HepG2 (cell line): ENCODE data around the gene AFF1. TPM values are rescaled to one million over a fixed set of nuclear protein-coding genes. Genes with fewer than 3 reads are reported as not detected.

Experiments
- ATAC-seq: fragments of 200-7000 bp; cut with Tn5 transposase; 3 replicates; pipeline ENCODE4 v1.9.1; 2020; ENCODE audit warnings: mild to moderate bottlenecking, moderate library complexity
- BruUV-seq: library from RNA; stranded (reverse); fragments of 400-500 nt; replicated peaks from 2 replicates; lab custom pipeline; 2021; lab: Mats Ljungman, UMichigan
- CTCF ChIA-PET: fragments of 300-600 bp; formaldehyde crosslinking; extraction: SDS; loops from one replicate; lab custom pipeline; 2021; ENCODE audit warnings: low total read pairs, inconsistent platforms, low intra/inter-chr PET ratio; lab: Yijun Ruan, JAX
- POLR2A ChIA-PET: fragments of 350-600 bp; sonication (Branson Sonifier 250); formaldehyde crosslinking; loops from one replicate; lab custom pipeline; 2020; ENCODE audit warnings: antibody characterized with exemption, inconsistent platforms; lab: Yijun Ruan, JAX
- DNase-seq: peaks from one replicate; pipeline ENCODE4 v3.0.0-alpha.2; 2015; ENCODE audit warnings: low spot score
- FAIRE-seq: peaks from 3 replicates; lab custom pipeline; 2011; peaks lifted over from hg19 to GRCh38; lab: Jason Lieb, UNC
- H2AFZ ChIP-seq: one replicate; pipeline ENCODE4 v1.6.1; 2011; ENCODE audit warnings: low read length, inconsistent platforms
- H3K27ac ChIP-seq: fragments of 300-600 bp; 3 replicates; pipeline ENCODE4 v1.8.0; 2011; ENCODE audit warnings: mixed run types, mild to moderate bottlenecking, mixed read lengths, low read length, inconsistent platforms; ENCODE audit not compliant: insufficient read depth; ENCODE audit errors: extremely low read length
- H3K27me3 ChIP-seq, 2 experiments: fragments of 200-600 bp in 1 of 2; 2 replicates in 1 of 2; 3 replicates in 1 of 2; pipeline versions ENCODE4 v1.6.0 to v1.8.0; 2011; ENCODE audit warnings: low read length in 2 of 2, mild to moderate bottlenecking in 2 of 2, moderate library complexity in 2 of 2, inconsistent platforms in 1 of 2; ENCODE audit not compliant: insufficient read depth in 2 of 2, control insufficient read depth in 1 of 2
- H3K36me3 ChIP-seq, 2 experiments: fragments of 200-600 bp in 1 of 2; replicated peaks in 1 of 2; 2 replicates in 1 of 2; 3 replicates in 1 of 2; pipeline versions ENCODE4 v1.5.1 to v1.8.0; 2011; ENCODE audit warnings: low read length in 2 of 2, inconsistent platforms in 1 of 2; ENCODE audit not compliant: insufficient read depth in 2 of 2, control insufficient read depth in 1 of 2
- H3K4me1 ChIP-seq: 2 replicates; pipeline ENCODE4 v1.5.1; 2012; ENCODE audit warnings: low read length, inconsistent platforms; ENCODE audit not compliant: insufficient read depth
- H3K4me2 ChIP-seq: 2 replicates; pipeline ENCODE4 v1.6.0; 2011; ENCODE audit warnings: low read depth, low read length, inconsistent platforms
- H3K4me3 ChIP-seq, 3 experiments: fragments of 200-600 bp in 1 of 3; sonication (generic), shearing (Covaris generic) in 1 of 3; replicated peaks in 1 of 3; 2 replicates each; pipeline ENCODE4 v1.5.1; 2011 to 2016; ENCODE audit warnings: low read length in 3 of 3, inconsistent platforms in 2 of 3, low read depth in 2 of 3, mild to moderate bottlenecking in 2 of 3, control low read depth in 1 of 3, mixed read lengths in 1 of 3; ENCODE audit not compliant: insufficient read depth in 1 of 3
- H3K79me2 ChIP-seq: one replicate; pipeline ENCODE4 v1.6.1; 2011; ENCODE audit warnings: low read length, inconsistent platforms; ENCODE audit not compliant: insufficient read depth
- H3K9ac ChIP-seq: 2 replicates; pipeline ENCODE4 v1.6.0; 2011; ENCODE audit warnings: mild to moderate bottlenecking, low read depth, low read length, inconsistent platforms; ENCODE audit not compliant: insufficient read depth
- H3K9me3 ChIP-seq: 2 replicates; pipeline ENCODE4 v1.5.1; 2012; ENCODE audit warnings: mild to moderate bottlenecking, low read length
- H4K20me1 ChIP-seq: 2 replicates; pipeline ENCODE4 v1.6.0; 2011; ENCODE audit warnings: inconsistent platforms, mild to moderate bottlenecking, low read length, moderate library complexity; ENCODE audit not compliant: insufficient read depth
- HNRNPH1 ChIP-seq: fragments of 200-400 bp; formaldehyde crosslinking; optimal IDR thresholded peaks from 2 replicates; pipeline ENCODE3; 2017; ENCODE audit warnings: mild to moderate bottlenecking, low read depth, low read length
- SAP130 ChIP-seq: IDR thresholded peaks from 2 replicates; pipeline ENCODE4 v1.6.1; 2016; ENCODE audit warnings: low read depth
- TCF12 ChIP-seq, 2 experiments: fragments of 450-650 bp in 1 of 2; sonication (generic) in 1 of 2; formaldehyde crosslinking in 1 of 2; IDR thresholded peaks; 2 replicates each; pipeline versions ENCODE4 v1.6.1 to v1.8.0; 2017 to 2022; ENCODE audit warnings: antibody characterized with exemption in 1 of 2, mild to moderate bottlenecking in 1 of 2, missing genetic modification reagents in 1 of 2, moderate library complexity in 1 of 2
- TGIF2 ChIP-seq: IDR thresholded peaks from 2 replicates; pipeline ENCODE4 v1.6.1; 2016; ENCODE audit warnings: control low read depth, missing compliant biosample characterization
- ZIK1 ChIP-seq: sonication (generic); formaldehyde crosslinking; IDR thresholded peaks from 2 replicates; pipeline ENCODE4 v1.5.0; 2020; ENCODE audit warnings: mild to moderate bottlenecking, low read depth, missing genetic modification reagents, borderline replicate concordance
- ZNF292 ChIP-seq: sonication (generic); formaldehyde crosslinking; IDR thresholded peaks from 2 replicates; pipeline ENCODE4 v1.8.1; 2022; ENCODE audit warnings: mild to moderate bottlenecking, low read depth, missing genetic modification reagents, borderline replicate concordance
- ZNF331 ChIP-seq: sonication (generic); formaldehyde crosslinking; IDR thresholded peaks from 2 replicates; pipeline ENCODE4 v1.4.0; 2020; ENCODE audit warnings: missing genetic modification reagents
- ZNF496 ChIP-seq: sonication (generic); formaldehyde crosslinking; IDR thresholded peaks from 2 replicates; pipeline ENCODE4 v1.8.1; 2023; ENCODE audit warnings: mild to moderate bottlenecking, moderate library complexity, missing genetic modification reagents; ENCODE audit not compliant: insufficient replicate concordance
- WGBS: methylation state at CpG from one replicate; pipeline ENCODE4 v1.1.6; 2017; ENCODE audit warnings: low lambda C conversion rate; 5-methylcytosine and 5-hydroxymethylcytosine counted together
- in situ Hi-C: cut with HindIII; loops from 2 replicates; pipeline ENCODE4 v1.10.0; 2017; ENCODE audit warnings: low pct_unique_long_range_greater_than_20kb; ENCODE audit not compliant: extremely low pct_ligation_motif_present
- intact Hi-C: fragments of 100-400 bp; cut with micrococcal nuclease; formaldehyde crosslinking; loops from one replicate; pipeline ENCODE4 v1.10.0; 2022; ENCODE audit not compliant: unreplicated experiment
- polyA plus RNA-seq, 8 experiments: library from polyadenylated mRNA; depleted of rRNA in 3 of 8; stranded (reverse) in 7 of 8; unstranded in 1 of 8; fragments of >200 nt; fragmentation: Illumina TruSeq in 4 of 8; extraction: Trizol in 4 of 8; gene quantifications; 2 replicates each; pipeline versions ENCODE4 v1.2.1 to v1.2.3, GENCODE V29; 2011 to 2016; ENCODE audit warnings: low read depth in 4 of 8, missing spikeins in 1 of 8, mixed read lengths in 1 of 8; ENCODE audit not compliant: insufficient read depth in 1 of 8
- total RNA-seq, 5 experiments: library from RNA; depleted of rRNA; stranded (reverse); fragments of >200 nt; fragmentation: Illumina TruSeq; extraction: Trizol; gene quantifications; 2 replicates each; pipeline ENCODE4 v1.2.3, GENCODE V29; 2016; ENCODE audit warnings: low read depth in 1 of 5
- TF ChIP-seq, protein P1 (sequence below), 2 experiments: fragments of 450-650 bp in 1 of 2; sonication (generic) in 1 of 2; formaldehyde crosslinking; IDR thresholded peaks; 2 replicates each; pipeline versions ENCODE4 v1.5.0 to v1.8.0; 2020 to 2022; ENCODE audit warnings: mild to moderate bottlenecking in 1 of 2, missing genetic modification reagents in 1 of 2
- TF ChIP-seq, protein P2 (sequence below): sonication (generic); formaldehyde crosslinking; IDR thresholded peaks from 2 replicates; pipeline ENCODE4 v1.4.0; 2020; ENCODE audit warnings: mild to moderate bottlenecking, missing genetic modification reagents
- TF ChIP-seq, protein P3 (sequence below): sonication (generic); formaldehyde crosslinking; IDR thresholded peaks from 2 replicates; pipeline ENCODE4 v1.4.0; 2020; ENCODE audit warnings: missing genetic modification reagents
- TF ChIP-seq, protein P4 (sequence below): sonication (generic); IDR thresholded peaks from 2 replicates; pipeline ENCODE4 v1.6.1; 2016; ENCODE audit warnings: low read depth, borderline replicate concordance

Gene AFF1
- total and polyA plus RNA-seq, 2 of the 13 experiments (the other 11 are each of a cell fraction or from before 2014, with no cell fraction given) = 15.5 to 15.9 TPM

DNA sequence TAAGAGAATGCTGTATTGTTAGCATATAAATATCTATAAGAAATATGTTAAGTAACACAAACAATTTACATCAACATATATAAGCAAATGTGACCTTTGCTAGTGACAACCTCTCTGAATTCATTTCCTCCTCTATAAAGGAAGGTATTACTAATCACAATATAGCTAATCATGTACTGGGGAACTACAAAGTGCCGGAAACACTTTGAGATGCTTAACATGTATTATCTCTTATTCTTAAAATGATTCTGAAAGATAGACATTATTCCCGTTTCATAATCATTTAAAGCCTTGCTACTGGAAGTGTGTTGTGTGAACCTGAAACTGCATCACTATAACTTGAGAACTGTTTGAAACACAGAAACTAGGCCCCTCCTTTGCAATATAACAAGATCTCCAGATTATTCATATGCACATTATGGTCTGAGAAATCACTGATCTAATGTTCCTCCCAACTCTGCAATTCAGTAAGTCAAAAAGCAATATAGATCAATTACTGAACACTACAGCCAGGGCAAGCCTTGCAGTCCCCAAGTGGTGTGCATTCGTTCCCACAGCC is 231.6 kb downstream of the AFF1 start (continued):
- TF ChIP-seq ZNF331 (CRISPR knock-in tag) = no peak
- TF ChIP-seq, protein P1, sequence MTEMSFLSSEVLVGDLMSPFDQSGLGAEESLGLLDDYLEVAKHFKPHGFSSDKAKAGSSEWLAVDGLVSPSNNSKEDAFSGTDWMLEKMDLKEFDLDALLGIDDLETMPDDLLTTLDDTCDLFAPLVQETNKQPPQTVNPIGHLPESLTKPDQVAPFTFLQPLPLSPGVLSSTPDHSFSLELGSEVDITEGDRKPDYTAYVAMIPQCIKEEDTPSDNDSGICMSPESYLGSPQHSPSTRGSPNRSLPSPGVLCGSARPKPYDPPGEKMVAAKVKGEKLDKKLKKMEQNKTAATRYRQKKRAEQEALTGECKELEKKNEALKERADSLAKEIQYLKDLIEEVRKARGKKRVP (CRISPR knock-in tag; IDR thresholded peaks at IDR 0.05) = no peak

DNA sequence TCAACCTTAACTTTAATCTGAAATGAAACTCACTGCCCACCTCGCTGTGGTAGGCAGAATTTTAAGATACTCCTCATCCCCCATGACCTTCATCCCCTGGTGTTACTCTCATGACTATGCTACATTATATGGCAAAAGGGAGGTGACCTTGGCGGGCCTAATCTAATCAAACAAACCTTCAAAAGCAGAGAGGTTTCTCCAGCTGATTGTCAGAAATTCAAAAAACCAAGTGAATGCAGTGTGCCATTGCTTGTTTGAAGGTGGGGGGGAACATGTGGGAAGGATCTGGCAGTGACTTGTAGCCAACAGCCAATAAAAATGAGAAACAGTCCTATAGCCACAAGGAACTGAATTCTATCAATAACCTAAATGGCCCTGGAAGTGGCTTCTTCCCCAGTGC is 237.1 kb downstream of the AFF1 start:
- POLR2A ChIA-PET = no interaction called here
- no TSS peak for BruUV-seq
- 81% methylated on average over 2 of the region's 2 CpGs for WGBS

More for the DNA sequence above, 237.1 kb downstream of the AFF1 start:
- in situ Hi-C loops (no loop called here), intact Hi-C loops (no loop called here)
- Histone ChIP-seq H3K27ac (no peak overlapping the region), H3K36me3 (no peaks in the 10 kb centered on the region), H3K9me3 (no peaks in the 10 kb centered on the region), H3K9ac (no peak overlapping the region), H3K4me1 (peaks cover 8% of the 10 kb centered on the region), H4K20me1 (no peaks in the 10 kb centered on the region), H2AFZ (no peak overlapping the region), H3K27me3 (no peaks in the 10 kb centered on the region), H3K4me2 (no peak overlapping the region), H3K4me3 (no peak overlapping the region), H3K79me2 (no peaks in the 10 kb centered on the region)
- CTCF ChIA-PET = no interaction called here
- DNase-seq (peak; percentile 21), ATAC-seq (no peak), FAIRE-seq (no peak)
- TF ChIP-seq ZNF496 = no peak
- no peak for TF ChIP-seq TCF12 (IDR thresholded peaks at IDR 0.05)
- TF ChIP-seq TCF12 (CRISPR knock-in tag; IDR thresholded peaks at IDR 0.05) = no peak
- TF ChIP-seq, protein P2, sequence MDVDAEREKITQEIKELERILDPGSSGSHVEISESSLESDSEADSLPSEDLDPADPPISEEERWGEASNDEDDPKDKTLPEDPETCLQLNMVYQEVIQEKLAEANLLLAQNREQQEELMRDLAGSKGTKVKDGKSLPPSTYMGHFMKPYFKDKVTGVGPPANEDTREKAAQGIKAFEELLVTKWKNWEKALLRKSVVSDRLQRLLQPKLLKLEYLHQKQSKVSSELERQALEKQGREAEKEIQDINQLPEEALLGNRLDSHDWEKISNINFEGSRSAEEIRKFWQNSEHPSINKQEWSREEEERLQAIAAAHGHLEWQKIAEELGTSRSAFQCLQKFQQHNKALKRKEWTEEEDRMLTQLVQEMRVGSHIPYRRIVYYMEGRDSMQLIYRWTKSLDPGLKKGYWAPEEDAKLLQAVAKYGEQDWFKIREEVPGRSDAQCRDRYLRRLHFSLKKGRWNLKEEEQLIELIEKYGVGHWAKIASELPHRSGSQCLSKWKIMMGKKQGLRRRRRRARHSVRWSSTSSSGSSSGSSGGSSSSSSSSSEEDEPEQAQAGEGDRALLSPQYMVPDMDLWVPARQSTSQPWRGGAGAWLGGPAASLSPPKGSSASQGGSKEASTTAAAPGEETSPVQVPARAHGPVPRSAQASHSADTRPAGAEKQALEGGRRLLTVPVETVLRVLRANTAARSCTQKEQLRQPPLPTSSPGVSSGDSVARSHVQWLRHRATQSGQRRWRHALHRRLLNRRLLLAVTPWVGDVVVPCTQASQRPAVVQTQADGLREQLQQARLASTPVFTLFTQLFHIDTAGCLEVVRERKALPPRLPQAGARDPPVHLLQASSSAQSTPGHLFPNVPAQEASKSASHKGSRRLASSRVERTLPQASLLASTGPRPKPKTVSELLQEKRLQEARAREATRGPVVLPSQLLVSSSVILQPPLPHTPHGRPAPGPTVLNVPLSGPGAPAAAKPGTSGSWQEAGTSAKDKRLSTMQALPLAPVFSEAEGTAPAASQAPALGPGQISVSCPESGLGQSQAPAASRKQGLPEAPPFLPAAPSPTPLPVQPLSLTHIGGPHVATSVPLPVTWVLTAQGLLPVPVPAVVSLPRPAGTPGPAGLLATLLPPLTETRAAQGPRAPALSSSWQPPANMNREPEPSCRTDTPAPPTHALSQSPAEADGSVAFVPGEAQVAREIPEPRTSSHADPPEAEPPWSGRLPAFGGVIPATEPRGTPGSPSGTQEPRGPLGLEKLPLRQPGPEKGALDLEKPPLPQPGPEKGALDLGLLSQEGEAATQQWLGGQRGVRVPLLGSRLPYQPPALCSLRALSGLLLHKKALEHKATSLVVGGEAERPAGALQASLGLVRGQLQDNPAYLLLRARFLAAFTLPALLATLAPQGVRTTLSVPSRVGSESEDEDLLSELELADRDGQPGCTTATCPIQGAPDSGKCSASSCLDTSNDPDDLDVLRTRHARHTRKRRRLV = no peak
- no peak for TF ChIP-seq ZIK1 (CRISPR knock-in tag)
- TF ChIP-seq SAP130 (CRISPR knock-in tag) = peak; percentile 63
- peak; percentile 97 for TF ChIP-seq TGIF2 (CRISPR knock-in tag)
- TF ChIP-seq, protein P3, sequence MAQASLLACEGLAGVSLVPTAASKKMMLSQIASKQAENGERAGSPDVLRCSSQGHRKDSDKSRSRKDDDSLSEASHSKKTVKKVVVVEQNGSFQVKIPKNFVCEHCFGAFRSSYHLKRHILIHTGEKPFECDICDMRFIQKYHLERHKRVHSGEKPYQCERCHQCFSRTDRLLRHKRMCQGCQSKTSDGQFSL = peak; percentile 43; the same call in 1 of the 2 replicates
- TF ChIP-seq ZNF292 (CRISPR knock-in tag) = no peak
- no peak for TF ChIP-seq HNRNPH1
- TF ChIP-seq, protein P4, sequence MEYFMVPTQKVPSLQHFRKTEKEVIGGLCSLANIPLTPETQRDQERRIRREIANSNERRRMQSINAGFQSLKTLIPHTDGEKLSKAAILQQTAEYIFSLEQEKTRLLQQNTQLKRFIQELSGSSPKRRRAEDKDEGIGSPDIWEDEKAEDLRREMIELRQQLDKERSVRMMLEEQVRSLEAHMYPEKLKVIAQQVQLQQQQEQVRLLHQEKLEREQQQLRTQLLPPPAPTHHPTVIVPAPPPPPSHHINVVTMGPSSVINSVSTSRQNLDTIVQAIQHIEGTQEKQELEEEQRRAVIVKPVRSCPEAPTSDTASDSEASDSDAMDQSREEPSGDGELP = peak; percentile 70
